ENCODE data around the gene TNRC6C. TPM values are rescaled to one million over a fixed set of nuclear protein-coding genes. Genes with fewer than 3 reads are reported as not detected.
"Not testable (repeated sequence)": the region's sequence is repeated elsewhere in the genome, so short reads cannot be mapped to it uniquely, and the experiment has no call there.

TNRC6C gene
- total RNA-seq, 1 donor from 2014 or later: 5.6 TPM

DNA sequence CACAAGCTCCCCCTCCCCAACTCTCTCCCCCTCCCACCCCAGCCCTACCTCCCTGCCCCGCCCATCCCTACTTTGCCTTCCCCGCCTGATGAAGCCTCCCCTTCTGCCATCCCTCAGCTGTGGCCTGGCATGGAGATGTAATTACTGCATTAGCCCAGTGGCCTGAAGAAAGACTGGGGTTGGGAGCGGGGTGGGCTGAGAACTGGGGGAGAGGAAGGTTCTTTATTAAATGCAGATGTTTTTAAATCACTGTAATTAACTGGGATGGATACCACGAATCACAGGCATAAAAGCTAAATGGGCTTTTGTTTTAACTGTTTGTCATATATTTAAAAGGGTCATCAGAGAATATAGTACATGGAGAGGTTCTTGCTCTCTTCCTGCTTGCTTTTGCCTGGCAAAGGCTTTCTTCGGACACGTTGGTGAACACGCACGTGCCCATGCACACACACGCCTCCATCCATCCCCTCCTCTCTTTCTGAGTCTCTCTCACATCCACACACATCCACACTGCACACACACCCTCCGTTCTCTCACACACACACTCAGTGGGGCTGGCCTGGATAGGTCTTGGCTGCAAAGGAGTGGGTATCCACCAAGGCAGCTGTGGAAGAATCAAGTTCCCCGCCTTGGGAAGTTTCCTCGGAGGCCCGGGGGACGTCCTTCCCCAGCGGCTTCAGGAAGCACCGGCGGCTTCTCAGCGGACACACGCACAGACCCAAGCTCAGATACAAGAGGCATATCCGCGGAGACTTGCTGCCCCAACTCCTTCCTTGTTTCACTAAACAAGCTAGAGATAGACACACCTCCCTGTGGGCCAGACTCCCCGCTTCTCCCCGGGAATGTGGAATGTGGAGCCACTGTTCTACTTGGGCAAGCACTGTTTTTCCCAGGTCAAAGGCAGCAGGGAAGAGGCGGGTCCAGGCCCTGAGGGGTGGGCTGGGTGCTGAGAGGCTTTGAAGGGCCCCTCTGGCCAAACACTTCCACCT, 27.4 kb upstream of the TNRC6C start:
- DNase-seq (ENCODE audit: low read depth): no peak

DNA sequence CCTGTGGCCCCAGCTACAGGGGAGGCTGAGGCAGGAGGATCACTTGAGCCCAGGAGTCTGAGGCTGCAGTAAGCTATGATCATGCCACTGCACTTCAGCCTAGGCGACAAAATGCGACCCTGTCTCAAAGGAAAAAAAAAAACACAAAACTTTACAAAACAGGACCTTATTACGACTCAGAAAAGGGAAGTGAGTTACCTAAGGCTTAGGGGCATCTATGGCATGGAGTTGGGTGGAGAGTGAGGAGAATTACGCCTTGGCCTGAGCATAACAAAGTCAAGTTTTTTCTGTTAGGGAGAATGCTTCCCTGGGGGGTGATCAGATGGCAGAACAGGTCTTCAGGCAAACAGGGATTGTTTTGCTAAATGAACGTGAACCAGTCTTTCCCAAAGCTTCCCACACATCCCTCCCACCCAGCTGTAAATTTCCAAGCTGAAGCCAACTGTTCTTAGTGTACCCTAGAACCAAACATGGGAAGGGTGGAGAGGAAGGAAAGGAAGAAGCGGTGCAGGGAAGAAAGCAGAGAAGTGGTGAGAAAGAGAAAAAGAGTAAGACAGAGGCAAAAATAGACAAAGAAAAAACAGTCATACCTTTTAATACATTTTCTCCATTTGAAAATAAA, 24.6 kb upstream of the TNRC6C start:
- no peak for DNase-seq (ENCODE audit: low read depth)

DNA sequence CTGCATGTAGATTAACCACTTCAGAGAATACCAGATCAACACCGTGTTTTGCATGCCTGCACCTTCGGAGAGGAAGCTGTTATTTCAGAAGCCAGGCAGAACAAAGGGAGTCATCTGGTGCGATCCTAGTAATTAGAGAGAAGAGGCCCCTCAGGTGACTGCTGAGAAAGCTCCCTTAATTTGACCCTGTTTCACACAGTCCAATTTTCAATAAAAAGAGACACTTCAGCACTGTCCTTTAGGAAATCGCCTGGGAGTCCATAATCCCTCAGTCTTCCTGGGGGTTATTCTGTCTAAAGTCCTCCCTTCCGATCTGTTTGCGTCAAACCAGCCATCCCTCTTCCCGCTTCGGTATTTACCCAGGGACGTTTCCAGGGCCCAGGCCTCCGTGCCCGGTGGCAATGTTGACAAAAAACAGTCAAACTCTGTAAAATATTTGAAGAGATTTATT, 23.4 kb upstream of the TNRC6C start:
- no peak for DNase-seq (ENCODE audit: low read depth)

DNA sequence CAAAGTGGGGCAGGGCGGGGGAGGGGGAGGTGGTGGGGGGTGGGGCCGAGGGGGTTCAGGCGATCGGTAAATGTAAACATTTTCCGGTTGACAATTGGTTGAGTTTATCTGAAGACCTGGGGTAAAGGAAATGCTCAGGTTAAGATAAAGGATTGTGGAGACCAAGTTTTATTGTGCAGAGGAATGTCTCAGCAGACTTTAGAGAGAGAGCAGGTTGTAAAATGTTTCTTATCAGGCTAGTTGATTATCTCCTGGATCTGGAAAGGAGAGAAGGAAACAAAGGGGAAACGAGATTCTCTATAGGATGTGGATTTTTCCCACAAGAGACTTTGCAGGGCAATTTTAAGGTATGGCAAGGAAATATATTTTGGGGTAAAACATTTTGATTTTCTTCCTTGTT, 22.8 kb upstream of the TNRC6C start:
- DNase-seq (ENCODE audit: low read depth): not testable (repeated sequence)

DNA sequence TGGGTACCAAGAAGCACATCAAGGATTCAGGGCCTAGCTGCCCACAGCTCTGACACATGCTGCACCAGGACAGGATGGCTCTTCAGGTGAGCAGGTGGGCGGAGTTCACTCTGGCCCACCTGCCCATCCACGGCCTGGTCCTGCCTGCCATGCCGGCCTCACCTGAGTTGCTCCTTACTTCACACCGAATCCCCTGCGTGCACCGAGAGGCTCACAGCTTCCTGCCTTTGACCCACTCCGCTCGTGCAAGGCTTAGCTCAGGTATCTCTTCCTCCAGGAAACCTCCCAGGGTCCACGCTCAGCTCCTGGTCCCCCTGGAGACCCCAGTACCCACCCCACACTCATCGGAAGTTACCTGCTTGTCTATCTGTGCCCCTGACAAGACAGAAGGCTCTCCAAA, 21.6 kb upstream of the TNRC6C start:
- no peak for DNase-seq (ENCODE audit: low read depth)

DNA sequence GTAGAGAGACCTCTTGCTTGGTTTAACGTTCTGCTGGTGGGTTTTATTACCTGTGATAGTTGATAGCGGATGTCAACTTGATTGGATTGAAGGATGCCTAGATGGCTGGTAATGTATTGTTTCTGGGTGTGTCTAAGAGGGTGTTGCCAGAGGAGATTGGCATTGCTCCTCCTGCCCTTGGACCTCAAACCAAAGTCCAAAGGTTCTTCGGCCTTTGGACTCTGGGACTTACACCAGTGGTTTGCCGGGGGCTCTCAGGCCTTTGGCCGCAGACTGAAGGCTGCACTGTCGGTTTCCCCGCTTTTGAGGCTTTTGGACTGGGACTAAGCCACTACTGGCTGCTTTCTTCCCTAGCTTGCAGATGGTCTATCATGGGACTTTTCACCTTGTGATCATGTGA, 17.5 kb upstream of the TNRC6C start:
- no peak for DNase-seq (ENCODE audit: low read depth)

DNA sequence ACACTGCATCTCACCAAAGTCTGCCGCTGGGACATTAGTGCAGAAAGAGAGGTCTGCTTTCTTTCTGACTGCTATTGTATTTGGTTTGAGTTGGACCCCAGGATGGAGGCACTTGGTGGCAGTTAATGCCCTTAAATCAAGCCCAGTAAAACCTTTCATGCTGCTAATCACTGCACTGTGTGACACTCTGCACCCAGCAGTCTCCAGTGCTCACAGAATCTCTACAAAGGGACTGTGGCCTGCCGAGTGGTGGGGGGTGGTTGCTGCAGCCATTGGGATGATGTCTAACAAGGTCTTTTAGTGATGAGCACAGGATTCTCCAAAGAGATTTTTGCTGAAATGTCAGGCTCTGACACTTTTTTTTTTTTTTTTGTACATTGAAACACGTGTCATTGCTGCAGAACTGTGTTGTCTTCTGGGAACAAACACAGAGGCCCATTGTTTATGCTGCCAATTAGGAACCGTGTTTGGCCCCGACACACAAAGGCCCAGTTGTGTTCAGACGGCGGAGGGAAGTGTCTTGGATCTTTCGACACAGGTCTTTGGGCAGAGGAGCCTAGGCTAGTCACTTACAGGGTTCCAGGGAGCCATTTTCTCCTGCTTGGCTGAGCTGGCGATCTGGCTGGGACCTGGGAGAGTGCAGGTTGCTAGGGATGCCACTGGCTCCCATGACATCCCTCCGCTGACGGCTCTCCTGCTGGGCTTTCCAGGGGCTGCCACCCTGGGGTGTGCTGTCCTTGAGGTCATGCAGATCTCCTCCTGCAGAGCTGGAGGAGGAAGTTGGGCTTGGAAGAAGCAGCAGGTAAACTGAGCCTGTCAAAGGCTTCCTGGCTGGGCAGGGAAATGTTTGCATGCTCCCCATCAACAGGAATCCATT, 16.2 kb upstream of the TNRC6C start:
- DNase-seq (ENCODE audit: low read depth): no peak

DNA sequence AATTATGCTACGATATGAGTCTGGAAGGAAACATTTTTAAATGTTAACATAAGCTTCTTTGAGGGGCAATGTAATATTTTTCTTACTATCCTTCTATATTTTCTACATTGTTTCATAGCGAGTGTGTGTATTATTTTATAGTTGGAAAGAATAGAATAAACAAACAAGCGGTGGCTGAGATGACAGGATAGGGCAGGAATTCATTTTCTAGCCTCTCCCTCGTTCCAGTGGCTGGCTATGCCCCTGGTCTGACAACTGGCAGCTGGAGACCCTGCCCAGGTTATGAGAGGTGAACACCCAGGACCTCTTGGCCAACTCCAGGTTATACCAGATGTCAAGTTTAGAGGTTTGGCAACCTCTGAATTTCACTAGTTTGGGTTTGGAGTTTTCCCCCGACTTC, 14.5 kb upstream of the TNRC6C start:
- no peak for DNase-seq (ENCODE audit: low read depth)

DNA sequence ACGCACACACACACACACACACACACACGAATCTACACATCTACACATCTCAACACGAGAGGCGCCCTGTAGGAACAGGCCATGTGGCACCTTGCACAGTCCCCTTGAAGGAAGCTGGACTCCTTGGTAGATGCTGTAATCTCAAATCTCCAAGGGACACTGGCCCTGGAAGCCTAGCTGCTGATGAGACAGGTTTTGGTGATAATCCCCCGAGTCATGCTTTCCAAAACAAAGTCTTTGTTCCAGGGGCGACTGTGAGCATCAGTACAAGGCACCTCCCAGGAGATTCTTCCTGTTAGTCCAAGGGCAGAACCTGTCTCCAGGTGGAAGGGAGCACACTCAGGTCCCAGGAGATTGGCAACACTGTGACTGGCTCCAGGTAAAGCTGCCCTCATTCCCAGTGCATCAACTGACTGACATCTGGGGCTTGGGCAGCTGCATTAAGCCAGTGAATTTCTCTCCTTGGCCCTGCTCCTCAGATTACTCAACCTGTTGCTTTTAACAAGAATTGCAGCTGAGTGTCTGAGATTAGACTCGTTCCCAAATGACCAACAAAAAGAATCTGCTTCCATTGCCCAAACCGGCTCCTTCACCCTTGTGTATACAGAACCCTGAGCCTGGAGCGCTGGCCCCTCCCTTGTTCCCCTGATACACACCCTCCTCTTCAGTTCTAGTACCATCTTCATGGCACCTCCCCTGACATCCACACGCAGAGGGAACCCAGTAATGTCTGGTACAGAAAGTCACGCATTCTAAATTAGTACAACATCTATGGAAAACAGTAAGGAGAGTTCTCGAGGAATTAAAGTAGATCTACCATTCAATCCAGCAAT, 13.9 kb upstream of the TNRC6C start:
- DNase-seq (ENCODE audit: low read depth): no peak

DNA sequence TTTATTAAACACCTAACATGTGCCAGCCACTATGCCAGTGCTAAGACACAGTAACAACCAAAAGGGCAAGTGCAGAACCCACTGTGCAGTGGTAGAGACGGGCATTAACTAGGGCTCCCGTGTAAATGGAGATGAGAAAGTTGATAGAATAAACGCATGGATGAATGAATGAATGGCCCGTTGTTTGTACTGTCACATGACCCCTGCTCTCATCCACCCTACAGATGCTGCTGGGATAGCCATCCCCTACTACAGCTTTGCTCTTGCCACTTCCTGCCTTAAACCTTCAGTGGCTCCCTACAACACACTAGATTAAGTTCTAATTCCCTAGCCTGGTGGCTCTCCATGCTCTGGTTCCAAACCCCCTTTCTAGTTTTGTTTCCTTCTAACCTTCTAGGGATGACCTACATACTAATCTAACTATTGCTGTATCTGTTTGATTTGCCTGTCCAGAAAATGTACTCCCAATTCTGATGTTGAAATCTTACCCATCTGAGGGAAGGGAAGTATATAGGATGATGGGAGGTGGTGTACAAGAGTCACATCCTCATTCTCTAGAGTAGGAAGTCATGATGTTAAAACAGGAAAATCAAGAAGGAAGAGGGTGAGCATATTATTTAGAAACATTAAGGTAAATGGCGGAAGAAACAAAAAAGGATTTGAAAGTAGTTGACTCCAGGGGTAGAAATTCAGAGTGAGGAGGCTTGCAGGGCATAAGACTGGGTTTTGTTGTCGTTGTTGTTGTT, 11.4 kb upstream of the TNRC6C start:
- DNase-seq (ENCODE audit: low read depth): no peak

DNA sequence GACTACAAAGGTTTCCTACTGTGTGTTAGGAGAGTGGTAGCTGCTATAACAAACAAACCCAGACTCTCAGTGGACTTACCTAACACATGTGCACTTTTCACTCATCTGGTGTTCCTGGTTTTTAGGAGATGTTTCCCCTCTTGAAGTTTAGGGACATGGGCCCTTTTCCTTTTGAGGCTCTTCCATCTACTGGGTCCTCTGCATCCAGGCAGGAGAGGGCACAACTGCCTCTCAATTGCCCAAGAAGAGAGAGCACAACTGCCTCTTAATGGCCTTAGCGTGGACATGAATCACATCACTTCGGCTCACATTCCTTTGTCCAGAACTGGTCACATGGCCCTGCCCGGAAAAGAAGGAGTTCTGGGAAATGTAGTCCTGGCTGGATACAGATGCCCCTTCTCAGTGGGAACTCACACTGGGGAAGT, 9.8 kb upstream of the TNRC6C start:
- peak; percentile 53 for DNase-seq (ENCODE audit: low read depth)

DNA sequence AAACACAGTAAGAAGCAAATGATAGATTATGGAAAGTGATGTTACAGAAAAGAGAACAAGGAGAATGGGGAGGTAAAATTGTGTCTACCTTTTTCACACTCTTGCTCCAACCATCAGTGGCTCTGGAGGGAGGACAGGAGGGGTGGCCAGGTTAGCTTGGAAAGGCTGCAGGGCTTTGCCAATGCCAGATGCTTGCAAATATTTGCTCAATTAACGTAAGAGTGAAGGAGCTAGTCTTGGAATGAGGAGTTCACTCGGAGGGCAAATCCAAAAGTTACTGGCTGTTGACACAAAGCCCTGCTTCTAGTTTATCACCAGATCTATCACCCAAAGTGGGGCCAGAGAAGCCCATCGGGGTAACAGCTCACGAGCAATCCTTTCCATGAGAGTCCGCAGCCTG, 7.4 kb upstream of the TNRC6C start:
- no peak for DNase-seq (ENCODE audit: low read depth)

DNA sequence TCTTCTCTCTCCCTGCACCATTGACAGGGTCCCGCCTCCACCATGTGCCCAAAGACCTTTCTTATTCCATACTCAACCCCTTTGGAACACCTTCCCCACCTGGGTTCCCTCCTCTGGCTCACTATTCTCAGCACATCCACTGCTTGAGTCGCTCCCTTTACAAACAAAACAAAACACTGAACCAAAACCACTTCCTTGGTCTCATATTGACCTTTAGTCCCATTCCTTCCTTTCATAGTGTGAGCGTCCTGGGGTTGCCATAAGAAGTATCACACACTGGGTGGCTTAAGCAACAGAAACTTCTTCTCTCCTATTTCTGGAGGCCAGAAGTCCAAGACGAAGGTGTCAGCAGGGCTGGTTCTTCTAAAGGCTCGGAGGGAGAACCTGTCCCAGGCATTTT, 6.1 kb upstream of the TNRC6C start:
- no peak for DNase-seq (ENCODE audit: low read depth)

DNA sequence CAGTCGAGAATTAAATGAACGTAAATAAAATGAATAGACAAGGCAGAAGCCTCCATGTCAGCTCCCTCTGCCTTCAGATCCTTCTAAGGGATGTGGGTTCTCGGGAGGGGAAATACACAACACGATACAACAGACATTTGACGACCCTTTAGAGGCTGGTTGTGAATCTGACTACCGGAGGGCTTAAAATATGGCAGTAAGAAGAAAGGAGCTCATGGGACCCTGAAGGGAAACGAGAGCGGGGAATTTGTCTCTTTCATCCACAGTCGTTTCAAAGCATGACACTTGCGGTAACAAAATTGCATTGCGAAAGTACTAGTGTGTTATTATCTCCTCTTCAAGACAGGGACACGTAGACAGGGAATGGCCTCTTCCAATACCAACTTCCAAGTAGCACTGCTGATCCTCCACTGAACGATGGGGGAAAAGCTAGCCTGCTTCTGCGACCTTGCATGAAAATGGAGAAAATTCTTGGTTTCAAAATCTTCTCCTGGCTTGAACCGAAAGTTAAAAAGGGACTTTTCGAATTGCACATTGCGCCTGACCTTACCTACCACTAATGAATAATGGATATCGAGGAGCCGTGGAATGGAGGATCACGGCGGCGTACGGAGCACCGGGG, 1.2 kb upstream of the TNRC6C start:
- DNase-seq (ENCODE audit: low read depth): no peak

DNA sequence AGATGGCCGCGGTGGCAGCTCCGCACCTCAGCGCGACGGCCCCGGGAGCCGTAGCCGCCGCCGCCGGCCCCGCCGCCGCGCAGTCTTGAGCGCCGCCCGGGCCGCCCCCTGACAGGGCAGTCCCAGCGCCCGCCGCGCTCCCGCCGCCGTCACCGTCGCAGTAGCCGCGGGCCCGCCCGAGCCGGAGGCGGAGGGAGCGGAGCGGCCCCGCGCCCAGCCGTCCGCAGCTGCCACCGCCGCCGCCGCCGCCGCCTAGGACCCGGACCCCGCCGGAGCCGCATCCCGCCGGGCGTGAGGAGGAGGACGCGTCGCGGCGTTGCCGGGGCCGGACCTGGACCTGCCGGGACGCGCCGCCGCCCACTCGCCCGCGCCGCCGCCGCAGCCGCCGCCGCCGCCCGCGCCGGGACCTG, 218 bp downstream of the TNRC6C start:
- DNase-seq (ENCODE audit: low read depth): no peak

DNA sequence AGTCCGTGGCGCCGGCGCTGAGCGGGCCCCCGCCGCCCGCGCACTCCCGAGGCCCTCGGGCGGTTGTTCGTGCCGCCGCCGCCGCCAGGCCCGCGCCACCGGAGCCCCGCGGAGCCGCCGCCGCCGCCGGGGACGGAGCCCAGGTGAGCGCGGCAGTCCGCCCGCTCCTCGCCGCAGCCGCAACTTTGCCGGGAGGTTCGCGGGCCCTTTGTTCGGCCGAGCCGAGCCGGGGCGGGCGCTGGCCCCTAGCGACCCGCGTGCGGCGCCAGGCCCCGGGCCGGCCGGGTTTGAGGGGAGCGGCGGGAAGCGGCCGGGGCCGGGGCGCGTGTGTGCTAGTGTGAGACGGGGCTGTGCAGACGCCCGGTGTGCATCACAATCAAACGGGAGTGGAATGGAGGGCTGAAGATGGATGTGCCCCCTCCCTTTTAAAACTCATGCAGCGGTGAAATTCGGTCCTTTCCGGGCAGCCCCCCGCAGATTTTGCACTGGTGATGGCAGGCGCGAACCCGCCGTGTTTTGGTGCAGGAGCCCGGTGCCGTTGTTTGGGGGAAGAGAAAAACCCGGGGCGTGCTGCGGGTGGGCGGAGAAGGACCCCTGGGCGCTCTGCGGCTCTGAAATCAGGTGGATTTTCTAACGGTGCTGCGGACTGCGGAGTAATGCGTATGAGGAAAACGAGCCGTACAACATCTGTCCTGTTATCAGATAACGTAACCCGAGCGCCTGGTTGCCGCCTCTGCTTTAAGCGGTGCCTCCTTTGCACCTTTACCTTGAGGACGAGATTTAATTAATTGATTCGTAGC, 823 bp downstream of the TNRC6C start:
- DNase-seq (ENCODE audit: low read depth): no peak

DNA sequence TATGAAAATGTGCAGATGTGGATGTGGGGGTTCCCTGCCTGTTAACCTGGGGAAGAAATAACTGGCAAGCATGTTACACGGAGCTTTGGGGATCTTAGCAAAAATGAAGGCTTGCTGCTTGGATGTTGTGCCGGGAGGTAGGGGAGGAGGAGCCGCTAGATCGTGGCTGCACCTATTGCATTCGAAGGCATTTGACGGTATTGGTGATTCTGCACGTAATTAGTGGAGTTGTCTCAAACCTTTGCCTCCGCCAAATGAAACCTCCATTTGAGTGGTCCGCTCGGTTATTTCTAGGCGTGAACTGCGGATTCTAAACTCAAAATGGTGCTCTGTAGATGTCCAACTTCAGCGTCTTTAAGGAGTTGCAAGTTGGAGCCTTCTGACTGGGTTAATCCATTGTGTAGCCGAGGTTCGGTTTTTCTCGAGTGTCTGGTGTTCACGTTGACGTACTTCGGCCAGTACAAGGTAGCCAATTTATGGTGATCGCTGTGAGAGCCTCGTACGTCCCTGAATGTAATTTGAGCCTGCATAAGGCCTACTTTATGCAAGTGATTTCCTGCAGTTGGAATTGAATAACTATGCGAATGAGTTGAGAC, 1.5 kb downstream of the TNRC6C start:
- DNase-seq (ENCODE audit: low read depth): no peak

DNA sequence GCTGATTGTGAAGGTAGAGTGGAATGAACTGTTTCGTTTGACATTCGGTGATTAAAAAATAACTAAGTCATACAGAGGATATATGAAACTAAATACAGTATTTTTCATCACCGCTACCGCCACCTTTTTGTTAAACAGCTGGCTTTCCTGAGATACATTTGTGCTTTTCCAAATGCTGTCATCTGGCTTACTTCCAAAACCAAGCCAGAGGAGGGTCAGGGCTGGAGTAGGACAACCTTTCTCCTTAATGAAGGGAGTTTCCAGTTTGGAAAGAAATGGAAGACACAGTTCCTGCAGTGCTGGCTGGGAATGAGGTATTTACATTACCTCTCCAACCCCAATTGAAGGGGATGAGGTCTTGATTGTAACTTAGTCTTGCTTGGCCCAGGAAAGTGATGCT, 3.2 kb downstream of the TNRC6C start:
- no peak for DNase-seq (ENCODE audit: low read depth)
